ENCODE results near the gene RNMT.

DNA sequence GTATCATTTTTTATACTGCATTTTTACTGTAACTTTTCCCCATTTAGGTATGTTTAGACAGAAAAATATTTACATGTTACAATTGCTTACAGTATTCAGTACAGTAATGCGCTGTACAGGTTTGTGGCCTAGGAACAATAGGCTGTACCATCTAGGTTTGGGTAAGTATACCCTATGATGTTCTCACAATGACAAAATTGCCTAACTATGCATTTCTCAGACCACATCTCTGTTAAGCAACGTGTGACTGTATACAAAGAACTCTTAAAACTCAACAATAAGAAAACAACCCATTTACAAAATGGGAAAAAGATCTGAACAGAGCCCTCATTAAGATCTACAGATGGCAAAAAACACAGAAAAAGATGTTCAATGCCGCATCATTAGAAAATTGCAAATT lies 29.5 kb upstream of the RNMT start:
- TF ChIP-seq, protein P1, sequence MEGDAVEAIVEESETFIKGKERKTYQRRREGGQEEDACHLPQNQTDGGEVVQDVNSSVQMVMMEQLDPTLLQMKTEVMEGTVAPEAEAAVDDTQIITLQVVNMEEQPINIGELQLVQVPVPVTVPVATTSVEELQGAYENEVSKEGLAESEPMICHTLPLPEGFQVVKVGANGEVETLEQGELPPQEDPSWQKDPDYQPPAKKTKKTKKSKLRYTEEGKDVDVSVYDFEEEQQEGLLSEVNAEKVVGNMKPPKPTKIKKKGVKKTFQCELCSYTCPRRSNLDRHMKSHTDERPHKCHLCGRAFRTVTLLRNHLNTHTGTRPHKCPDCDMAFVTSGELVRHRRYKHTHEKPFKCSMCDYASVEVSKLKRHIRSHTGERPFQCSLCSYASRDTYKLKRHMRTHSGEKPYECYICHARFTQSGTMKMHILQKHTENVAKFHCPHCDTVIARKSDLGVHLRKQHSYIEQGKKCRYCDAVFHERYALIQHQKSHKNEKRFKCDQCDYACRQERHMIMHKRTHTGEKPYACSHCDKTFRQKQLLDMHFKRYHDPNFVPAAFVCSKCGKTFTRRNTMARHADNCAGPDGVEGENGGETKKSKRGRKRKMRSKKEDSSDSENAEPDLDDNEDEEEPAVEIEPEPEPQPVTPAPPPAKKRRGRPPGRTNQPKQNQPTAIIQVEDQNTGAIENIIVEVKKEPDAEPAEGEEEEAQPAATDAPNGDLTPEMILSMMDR (IDR thresholded peaks at IDR 0.05): no peak
- no peak for TF ChIP-seq ZFX (IDR thresholded peaks at IDR 0.05; ENCODE audit: borderline replicate concordance)

All from 22Rv1 (cell line).